Epidermal melanocyte (primary cell): Measurements from ENCODE around the gene ITPR2.
A peak's percentile ranks its signal among the peaks of the same experiment; 100 is the strongest.

Source experiments
- DNase-seq: peaks from one replicate; pipeline ENCODE4 v3.0.0; 2011; ENCODE audit warnings: low spot score; ENCODE audit not compliant: insufficient read length

The ITPR2 gene

GRCh38 chr12:26825459-26826016 lies 7.5 kb downstream of the ITPR2 start:
- no peak for DNase-seq

GRCh38 chr12:26823390-26823789 lies 9.6 kb downstream of the ITPR2 start:
- no peak for DNase-seq

DNA sequence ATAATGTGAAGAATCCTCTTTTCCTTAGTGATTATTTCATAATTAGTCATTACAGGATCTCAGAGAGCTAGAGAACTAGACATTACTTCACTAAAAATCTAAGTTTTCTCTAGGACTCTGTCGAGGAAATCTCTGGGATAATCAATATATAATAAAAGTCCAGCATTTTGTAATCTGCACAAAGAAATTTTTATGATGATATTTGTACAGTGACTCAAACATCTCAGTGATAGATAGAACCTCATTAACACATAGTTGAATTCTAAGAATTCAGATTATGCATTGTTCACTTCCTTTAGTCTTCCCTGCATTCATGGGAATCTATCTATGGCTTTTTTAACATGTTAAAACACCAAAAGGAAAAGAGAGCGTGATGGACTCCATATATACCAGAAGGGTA lies 11.0 kb downstream of the ITPR2 start:
- DNase-seq, result no peak

- no peak for DNase-seq
These were observed 11.7 kb downstream of the ITPR2 start for GRCh38 chr12:26821212-26821701.

GRCh38 chr12:26818636-26819035 lies 14.4 kb downstream of the ITPR2 start:
- DNase-seq, result no peak

DNA sequence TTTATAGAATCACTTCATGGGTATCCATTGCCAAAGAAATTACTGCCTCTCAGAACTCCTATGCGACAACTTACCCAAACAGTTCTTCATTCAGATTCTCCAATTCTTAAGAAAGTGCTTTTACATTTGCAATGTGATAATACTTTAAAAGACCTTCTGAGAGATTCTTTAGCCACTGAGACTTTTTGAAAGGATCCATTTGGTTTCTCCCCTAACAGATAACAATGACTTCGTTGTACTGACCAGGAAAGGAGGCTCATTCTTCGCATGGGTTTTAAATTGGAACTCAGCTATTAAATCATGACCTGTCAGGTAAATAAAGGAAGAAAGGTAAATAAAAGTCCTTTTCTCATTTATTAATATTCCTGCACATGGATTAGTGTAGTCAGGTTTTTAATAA lies 14.8 kb downstream of the ITPR2 start:
- no peak for DNase-seq

DNA sequence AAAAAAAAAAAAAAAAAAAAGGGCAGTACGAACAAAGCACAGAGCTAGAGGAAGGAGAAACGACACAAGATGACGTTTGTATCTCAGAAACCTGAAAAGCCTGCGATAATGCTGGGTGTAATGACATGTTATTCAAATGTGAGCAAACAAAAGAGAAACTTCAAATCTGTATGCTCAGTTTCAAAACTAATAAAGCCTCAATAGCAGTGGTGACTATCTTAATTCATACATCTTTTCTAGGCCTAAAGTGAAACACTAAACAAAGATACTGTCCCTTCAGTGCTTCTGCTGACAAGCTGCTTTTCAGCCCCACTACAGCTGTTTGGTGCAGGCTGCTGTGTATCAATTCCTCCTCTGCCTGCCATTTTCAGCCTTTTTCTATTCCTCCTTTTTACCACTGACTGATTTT lies 15.8 kb downstream of the ITPR2 start:
- no peak for DNase-seq

DNA sequence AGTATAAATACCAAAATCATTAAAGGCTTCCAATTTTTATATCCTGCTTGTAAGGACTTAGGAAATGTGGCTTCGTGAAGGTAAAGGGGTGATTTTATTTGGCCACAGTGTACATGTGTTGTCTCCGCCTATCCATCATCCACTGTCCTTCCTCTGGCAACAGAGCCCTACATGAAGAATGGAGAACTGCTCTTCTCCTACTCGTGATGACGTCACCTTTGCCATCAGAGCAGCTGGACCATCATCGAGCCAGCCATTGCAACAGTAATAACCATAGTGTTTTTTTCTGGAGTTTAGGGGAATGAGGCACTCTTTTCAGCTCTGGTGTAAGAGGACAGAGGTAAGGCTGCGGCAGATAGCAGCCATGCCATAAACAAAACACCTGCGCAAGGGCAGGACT lies 19.2 kb downstream of the ITPR2 start:
- no peak for DNase-seq

- DNase-seq, result no peak
These were observed 22.7 kb downstream of the ITPR2 start for GRCh38 chr12:26810330-26810729.

- no peak for DNase-seq
These were observed 23.2 kb downstream of the ITPR2 start for GRCh38 chr12:26809611-26810285.

DNA sequence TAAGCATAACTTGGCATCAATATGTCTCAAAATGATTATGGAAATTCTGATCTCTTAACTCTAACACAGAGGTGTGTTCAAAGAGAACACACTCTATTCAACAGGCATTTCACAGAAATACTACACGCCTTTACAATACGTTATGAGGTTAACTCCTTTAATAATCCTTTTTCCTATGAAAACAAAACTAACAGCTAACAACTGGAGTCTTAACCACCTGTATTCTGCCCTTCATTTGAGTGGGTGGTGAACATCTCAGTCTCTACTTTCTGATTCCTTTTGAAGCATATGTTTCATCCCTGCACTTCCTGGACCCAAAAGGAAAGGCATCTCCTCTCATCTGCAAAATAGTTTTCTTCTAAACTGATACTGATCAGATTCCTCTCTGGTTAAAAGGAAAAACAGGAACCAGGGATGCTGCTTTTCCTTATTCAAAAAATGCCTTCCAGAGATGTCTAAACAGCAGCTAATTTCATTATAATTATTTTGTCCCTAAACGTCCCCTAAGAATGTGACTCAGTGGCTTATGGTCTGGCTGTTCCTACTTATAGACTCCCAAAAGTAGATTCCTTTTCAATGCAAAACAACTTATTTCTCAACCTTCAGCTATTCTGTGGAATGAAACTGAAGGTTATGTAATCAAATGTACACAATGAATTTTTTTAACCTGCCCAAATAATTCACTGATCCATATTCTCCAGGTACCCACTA lies 24.1 kb downstream of the ITPR2 start:
- DNase-seq, result no peak

- DNase-seq, result no peak
These were observed 25.7 kb downstream of the ITPR2 start for GRCh38 chr12:26807292-26807691.

DNA sequence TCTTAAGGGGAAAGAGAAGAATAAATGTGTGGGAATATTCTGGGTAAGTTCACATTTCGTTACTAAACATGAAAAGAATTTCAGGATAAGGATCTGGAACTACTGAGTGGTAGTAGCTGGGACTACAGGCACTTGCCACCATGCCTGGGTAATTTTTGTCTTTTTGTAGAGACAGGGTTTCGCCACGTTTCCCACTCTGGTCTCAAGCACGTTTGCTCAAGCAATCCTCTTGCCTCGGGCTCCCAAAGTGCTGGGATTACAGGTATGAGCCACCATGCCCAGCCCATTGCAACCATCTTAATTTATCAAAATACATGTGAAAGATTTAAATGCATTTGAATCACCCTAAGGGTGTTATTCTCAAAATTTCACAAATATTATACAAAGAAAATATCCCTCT lies 26.4 kb downstream of the ITPR2 start:
- no peak for DNase-seq

GRCh38 chr12:26805401-26805971 lies 27.5 kb downstream of the ITPR2 start:
- DNase-seq, result no peak

DNA sequence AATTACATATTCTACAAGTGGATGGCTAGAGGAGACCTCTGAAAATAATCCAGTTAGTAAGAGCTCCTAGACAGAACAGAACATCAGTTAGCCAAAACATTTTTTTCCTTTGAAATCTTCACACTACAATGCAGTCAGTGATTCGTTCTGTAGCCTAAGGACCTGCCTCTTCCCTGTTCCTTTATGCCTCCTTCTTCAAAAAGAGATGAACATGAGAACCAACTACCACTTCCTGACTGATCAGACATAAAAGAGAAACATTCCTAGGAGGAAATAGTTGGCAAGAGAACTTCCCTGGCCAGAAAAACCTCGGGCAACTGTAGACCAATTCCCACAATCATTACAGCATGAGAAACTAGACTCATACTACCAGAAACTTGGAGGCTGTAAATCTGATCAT lies 29.4 kb downstream of the ITPR2 start:
- DNase-seq, result peak; percentile 35

- DNase-seq, result no peak
These were observed 31.5 kb downstream of the ITPR2 start for GRCh38 chr12:26801486-26801885.

DNA sequence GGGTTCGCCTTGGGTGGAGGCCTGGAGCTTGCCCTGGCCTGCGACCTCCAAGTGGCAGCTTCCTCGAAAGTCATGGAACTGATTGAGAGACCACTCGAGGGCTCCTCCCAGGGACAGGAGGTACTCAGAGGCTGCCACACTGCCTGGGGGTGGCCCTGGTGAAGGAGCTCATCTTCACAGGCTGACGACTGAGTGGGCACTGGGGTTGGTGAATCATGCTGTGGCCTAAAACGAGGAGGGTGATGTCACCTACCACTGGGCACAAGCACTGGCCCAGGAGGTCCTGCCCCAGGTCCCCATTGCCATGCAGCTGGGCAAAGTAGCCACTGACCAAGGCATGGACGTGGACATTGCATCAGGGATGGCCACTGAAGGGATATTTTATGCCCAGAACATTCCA lies 32.1 kb downstream of the ITPR2 start:
- DNase-seq, result no peak

GRCh38 chr12:26800347-26800746 lies 32.6 kb downstream of the ITPR2 start:
- no peak for DNase-seq

- DNase-seq, result no peak
These were observed 33.3 kb downstream of the ITPR2 start for GRCh38 chr12:26799741-26800140.

DNA sequence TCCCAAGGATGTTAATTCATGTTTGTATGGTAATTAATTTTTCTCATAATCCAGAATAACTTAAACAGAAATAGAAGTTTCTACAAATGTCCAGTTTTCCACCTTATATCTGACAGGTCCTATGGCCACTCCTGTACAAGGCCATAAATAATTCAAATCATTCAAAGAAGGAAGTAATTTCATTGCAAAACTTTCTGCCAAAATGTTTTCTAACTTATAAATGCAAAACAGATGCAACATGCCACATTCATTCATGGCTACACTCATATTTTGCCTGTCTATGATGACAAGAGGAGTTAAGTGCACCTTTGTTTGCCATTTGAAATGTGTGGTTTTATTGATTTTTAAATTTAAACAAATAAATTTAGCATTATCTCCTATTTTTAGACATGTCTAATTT lies 34.4 kb downstream of the ITPR2 start:
- DNase-seq, result no peak

DNA sequence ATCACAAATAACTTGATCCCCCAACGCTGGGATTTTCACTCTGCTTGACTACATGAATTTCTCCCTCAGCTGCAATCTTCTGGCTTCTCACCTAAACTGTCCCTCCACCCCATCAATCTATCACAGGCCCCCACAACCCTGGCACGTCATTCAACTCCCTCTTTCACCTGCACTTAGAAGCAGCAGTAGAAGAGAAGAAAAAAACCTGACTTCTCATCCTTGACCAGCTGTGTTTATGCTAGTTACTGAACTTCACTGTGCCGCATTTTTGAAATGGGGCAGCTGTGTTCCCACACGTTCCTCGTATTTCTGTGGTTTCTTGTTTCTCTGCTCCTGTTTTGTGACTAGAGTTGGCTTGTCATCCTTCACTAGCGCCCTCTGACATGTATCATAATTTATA lies 35.0 kb downstream of the ITPR2 start:
- no peak for DNase-seq

- DNase-seq, result no peak
These were observed 37.1 kb downstream of the ITPR2 start for GRCh38 chr12:26795910-26796309.
